Left ventricle myocardium inferior (tissue), 1 donor: ENCODE measurements around the gene RAP1GAP2. TPM values are rescaled to one million over a fixed set of nuclear protein-coding genes. Genes with fewer than 3 reads are reported as not detected.

Source experiments
- DNase-seq: peaks from one replicate; pipeline ENCODE4 v3.0.0-alpha.2; 2020
- H3K27ac ChIP-seq: fragments of 200-600 bp; replicated peaks from 2 replicates; pipeline ENCODE4 v1.8.0; 2021
- H3K27me3 ChIP-seq: fragments of 200-600 bp; 2 replicates; pipeline ENCODE4 v1.8.0; 2021; ENCODE audit warnings: low read depth
- H3K36me3 ChIP-seq: fragments of 200-600 bp; 2 replicates; pipeline ENCODE4 v1.8.0; 2021
- H3K4me1 ChIP-seq: fragments of 200-600 bp; 2 replicates; pipeline ENCODE4 v1.8.0; 2021
- H3K4me3 ChIP-seq: fragments of 200-600 bp; 2 replicates; pipeline ENCODE4 v1.8.0; 2021; ENCODE audit warnings: mild to moderate bottlenecking, moderate library complexity
- H3K9me3 ChIP-seq: fragments of 200-600 bp; replicated peaks from 2 replicates; pipeline ENCODE4 v1.8.0; 2021
- intact Hi-C: fragments of 100-400 bp; cut with micrococcal nuclease; formaldehyde crosslinking; loops from one replicate; pipeline ENCODE4 v1.11.0; 2022
- total RNA-seq: library from RNA; stranded (reverse); fragmentation: NEBNext Ultra II Directional; extraction: Animal tissue kit (Norgen Biotek cat#: 25700); gene quantifications from one replicate; pipeline ENCODE4 v1.2.1, GENCODE V29; 2021
- TF ChIP-seq, protein P1 (sequence below): fragments of 200-600 bp; IDR thresholded peaks from 2 replicates; pipeline ENCODE4 v1.8.0; 2021; ENCODE audit warnings: antibody characterized with exemption, mild to moderate bottlenecking, borderline replicate concordance
- donor health status: DM: no; HTN: yes; CAD: no; lungs with severe emphysema.

Gene RAP1GAP2
- total RNA-seq, 1 donor from 2014 or later: 63.8 TPM

DNA sequence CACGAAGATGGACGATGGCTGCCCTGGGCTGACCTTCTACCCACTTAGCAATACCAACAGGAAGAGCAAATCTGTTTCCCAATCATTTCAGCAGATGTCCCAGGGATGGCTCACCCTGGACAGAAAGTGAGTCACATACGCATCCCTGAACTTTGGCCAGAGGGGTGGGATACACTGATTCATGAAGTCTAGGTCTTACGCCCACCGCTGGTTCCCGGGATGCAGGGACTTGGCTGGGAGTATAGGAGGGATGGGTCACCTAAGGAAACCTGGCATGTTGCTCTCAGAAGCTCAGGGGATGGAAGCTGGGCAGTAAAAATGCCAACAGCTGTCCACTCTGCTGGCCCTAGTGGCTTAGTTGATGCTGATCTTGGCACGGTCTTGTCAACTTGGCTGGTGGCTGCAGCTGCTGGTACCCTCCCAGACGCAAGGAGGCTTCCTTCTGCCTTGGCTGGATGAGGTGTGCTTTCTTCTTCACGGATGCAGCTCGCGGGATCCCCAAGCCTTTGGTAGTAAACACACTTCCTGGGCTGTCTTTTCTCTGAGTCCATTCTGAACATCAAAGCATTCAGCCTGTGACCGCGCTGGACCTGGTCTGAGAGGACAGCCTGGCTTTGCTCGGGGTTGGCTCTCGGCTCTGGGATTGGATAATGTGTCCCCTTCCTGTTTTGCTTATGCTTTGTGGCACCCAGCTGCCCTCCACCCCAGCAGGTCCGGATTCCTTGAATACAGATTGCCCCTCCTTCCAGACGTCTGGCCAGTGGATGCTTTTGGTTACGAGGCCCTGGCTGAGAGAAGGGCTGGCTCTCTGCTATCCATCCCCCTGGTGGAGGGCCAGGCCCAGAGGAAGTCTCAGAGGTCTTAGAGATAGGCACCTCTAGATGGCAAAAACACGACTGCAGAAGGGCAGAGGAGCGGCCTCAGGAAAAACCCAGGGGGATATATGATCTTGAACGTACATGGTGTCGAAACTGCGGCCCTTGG lies 71.5 kb downstream of the RAP1GAP2 start:
- no peak overlapping the region for H3K27ac ChIP-seq
- TF ChIP-seq, protein P1, sequence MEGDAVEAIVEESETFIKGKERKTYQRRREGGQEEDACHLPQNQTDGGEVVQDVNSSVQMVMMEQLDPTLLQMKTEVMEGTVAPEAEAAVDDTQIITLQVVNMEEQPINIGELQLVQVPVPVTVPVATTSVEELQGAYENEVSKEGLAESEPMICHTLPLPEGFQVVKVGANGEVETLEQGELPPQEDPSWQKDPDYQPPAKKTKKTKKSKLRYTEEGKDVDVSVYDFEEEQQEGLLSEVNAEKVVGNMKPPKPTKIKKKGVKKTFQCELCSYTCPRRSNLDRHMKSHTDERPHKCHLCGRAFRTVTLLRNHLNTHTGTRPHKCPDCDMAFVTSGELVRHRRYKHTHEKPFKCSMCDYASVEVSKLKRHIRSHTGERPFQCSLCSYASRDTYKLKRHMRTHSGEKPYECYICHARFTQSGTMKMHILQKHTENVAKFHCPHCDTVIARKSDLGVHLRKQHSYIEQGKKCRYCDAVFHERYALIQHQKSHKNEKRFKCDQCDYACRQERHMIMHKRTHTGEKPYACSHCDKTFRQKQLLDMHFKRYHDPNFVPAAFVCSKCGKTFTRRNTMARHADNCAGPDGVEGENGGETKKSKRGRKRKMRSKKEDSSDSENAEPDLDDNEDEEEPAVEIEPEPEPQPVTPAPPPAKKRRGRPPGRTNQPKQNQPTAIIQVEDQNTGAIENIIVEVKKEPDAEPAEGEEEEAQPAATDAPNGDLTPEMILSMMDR: no peak
- intact Hi-C loops: no loop called here
- H3K27me3 ChIP-seq: no peaks in the 10 kb centered on the region
- H3K36me3 ChIP-seq: no peaks in the 10 kb centered on the region
- DNase-seq: no peak
- H3K9me3 ChIP-seq: no peaks in the 10 kb centered on the region
- H3K4me3 ChIP-seq: no peak overlapping the region
- H3K4me1 ChIP-seq: peaks cover 48% of the 10 kb centered on the region

DNA sequence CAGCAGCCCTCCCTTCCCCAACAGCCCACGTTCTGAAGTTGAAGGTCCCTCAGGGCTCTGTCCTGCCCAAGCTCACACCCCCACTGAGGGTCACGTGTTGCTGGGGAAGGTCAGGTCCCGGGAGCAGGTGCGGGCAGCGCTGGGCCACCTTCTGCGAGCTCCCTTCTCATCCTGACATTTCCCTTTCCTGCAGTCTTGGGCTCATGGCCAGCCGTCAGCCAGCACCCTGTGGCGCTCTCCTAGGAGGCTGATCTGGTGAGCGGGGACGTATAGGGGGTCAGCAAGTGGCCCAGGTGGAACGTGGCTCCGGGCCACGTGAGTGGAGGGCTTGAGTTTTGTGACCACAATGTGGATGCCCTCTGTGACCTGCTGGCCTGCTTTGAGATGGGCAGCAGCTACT lies 73.4 kb downstream of the RAP1GAP2 start:
- Histone ChIP-seq H3K36me3 (no peaks in the 10 kb centered on the region), H3K9me3 (no peaks in the 10 kb centered on the region), H3K4me1 (peaks cover 37% of the 10 kb centered on the region), H3K4me3 (no peak overlapping the region), H3K27ac (no peak overlapping the region), H3K27me3 (no peaks in the 10 kb centered on the region)
- intact Hi-C loops: no loop called here
- TF ChIP-seq, protein P1: no peak
- no peak for DNase-seq

GRCh38 chr17:2871205-2871604 lies 75.0 kb downstream of the RAP1GAP2 start:
- TF ChIP-seq, protein P1: no peak
- no peaks in the 10 kb centered on the region for H3K36me3 ChIP-seq
- H3K4me1 ChIP-seq: peaks cover 27% of the 10 kb centered on the region
- H3K4me3 ChIP-seq: no peak overlapping the region
- no peak overlapping the region for H3K27ac ChIP-seq
- intact Hi-C loops: no loop called here
- DNase-seq: no peak
- no peaks in the 10 kb centered on the region for H3K27me3 ChIP-seq
- no peaks in the 10 kb centered on the region for H3K9me3 ChIP-seq

- TF ChIP-seq, protein P1: no peak
- H3K9me3 ChIP-seq: no peaks in the 10 kb centered on the region
- intact Hi-C loops: no loop called here
- H3K27ac ChIP-seq: no peak overlapping the region
- no peak overlapping the region for H3K4me3 ChIP-seq
- no peak for DNase-seq
- H3K4me1 ChIP-seq: peaks cover 27% of the 10 kb centered on the region
- H3K36me3 ChIP-seq: no peaks in the 10 kb centered on the region
- H3K27me3 ChIP-seq: no peaks in the 10 kb centered on the region
Measured at GRCh38 chr17:2871720-2872119, 75.5 kb downstream of the RAP1GAP2 start.

DNA sequence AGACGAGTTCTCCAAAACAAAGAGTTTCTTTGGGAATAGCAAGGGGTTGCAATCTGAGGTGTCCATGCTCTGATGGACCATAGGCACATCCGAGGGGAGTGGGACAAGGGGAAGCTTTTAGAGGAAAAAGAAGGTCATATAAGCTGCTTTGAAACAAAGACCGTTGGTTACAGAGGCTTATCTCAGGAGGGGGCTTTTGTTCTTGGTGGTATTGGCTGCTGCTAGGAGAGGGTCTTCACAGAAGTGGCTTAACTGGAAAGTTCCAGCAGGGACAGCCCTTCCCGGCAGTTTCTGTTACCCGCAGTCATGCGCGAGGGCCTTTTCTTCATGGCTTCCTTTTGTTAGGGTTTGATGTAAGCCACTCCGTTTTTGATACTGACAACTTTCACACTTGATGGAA lies 76.0 kb downstream of the RAP1GAP2 start:
- Histone ChIP-seq H3K4me3 (no peak overlapping the region), H3K36me3 (no peaks in the 10 kb centered on the region), H3K4me1 (peaks cover 27% of the 10 kb centered on the region), H3K27me3 (no peaks in the 10 kb centered on the region), H3K27ac (no peak overlapping the region), H3K9me3 (no peaks in the 10 kb centered on the region)
- intact Hi-C loops: no loop called here
- no peak for DNase-seq
- TF ChIP-seq, protein P1: no peak
